ENCODE data around the gene SDCCAG8.

DNA sequence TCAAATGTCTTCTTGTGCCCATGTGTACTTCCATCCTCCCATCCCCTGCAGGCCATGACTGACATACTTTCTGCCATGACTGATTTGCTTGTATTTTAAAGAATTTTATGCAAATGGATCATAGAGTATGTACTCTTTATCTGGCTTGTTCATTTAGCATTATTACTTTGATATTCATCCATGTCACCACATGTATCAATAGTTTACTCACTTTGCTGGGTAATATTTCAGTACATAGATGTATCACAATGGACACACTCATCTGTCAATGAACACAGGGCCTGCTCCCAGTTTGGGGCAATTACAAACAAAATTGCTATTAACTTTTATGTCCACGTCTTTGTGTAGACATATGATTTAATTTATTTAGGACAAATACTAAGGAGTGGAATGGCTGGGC is 259.1 kb downstream of the SDCCAG8 start:
- no peak for TF ChIP-seq CTCF (IDR thresholded peaks at IDR 0.05; ENCODE audit: low read depth, low read length, missing input control)
- TF ChIP-seq TAF1 (conservative IDR thresholded peaks at IDR 0.05) = no peak
- TF ChIP-seq, protein P1, sequence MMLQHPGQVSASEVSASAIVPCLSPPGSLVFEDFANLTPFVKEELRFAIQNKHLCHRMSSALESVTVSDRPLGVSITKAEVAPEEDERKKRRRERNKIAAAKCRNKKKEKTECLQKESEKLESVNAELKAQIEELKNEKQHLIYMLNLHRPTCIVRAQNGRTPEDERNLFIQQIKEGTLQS (IDR thresholded peaks at IDR 0.05) = no peak
- no peak for TF ChIP-seq ZBTB33 (IDR thresholded peaks at IDR 0.05)
- TF ChIP-seq FOXA1 (IDR thresholded peaks at IDR 0.05) = no peak
- TF ChIP-seq, protein P2, sequence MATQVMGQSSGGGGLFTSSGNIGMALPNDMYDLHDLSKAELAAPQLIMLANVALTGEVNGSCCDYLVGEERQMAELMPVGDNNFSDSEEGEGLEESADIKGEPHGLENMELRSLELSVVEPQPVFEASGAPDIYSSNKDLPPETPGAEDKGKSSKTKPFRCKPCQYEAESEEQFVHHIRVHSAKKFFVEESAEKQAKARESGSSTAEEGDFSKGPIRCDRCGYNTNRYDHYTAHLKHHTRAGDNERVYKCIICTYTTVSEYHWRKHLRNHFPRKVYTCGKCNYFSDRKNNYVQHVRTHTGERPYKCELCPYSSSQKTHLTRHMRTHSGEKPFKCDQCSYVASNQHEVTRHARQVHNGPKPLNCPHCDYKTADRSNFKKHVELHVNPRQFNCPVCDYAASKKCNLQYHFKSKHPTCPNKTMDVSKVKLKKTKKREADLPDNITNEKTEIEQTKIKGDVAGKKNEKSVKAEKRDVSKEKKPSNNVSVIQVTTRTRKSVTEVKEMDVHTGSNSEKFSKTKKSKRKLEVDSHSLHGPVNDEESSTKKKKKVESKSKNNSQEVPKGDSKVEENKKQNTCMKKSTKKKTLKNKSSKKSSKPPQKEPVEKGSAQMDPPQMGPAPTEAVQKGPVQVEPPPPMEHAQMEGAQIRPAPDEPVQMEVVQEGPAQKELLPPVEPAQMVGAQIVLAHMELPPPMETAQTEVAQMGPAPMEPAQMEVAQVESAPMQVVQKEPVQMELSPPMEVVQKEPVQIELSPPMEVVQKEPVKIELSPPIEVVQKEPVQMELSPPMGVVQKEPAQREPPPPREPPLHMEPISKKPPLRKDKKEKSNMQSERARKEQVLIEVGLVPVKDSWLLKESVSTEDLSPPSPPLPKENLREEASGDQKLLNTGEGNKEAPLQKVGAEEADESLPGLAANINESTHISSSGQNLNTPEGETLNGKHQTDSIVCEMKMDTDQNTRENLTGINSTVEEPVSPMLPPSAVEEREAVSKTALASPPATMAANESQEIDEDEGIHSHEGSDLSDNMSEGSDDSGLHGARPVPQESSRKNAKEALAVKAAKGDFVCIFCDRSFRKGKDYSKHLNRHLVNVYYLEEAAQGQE (IDR thresholded peaks at IDR 0.05) = no peak
- TF ChIP-seq RAD21 (IDR thresholded peaks at IDR 0.05) = no peak
- no peak for TF ChIP-seq YY1 (IDR thresholded peaks at IDR 0.05)
- TF ChIP-seq HNF4G (IDR thresholded peaks at IDR 0.05) = no peak
- no peak for TF ChIP-seq SP1 (IDR thresholded peaks at IDR 0.05)
- TF ChIP-seq JUND (IDR thresholded peaks at IDR 0.05) = no peak
- TF ChIP-seq, protein P3, sequence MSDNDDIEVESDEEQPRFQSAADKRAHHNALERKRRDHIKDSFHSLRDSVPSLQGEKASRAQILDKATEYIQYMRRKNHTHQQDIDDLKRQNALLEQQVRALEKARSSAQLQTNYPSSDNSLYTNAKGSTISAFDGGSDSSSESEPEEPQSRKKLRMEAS (IDR thresholded peaks at IDR 0.05) = no peak
- TF ChIP-seq NR2F2 (IDR thresholded peaks at IDR 0.05) = no peak
- TF ChIP-seq EGR1 (IDR thresholded peaks at IDR 0.05; ENCODE audit: low read depth in 2 of 2) = no peak
